ENCODE data around the gene GLDC. TPM values are rescaled to one million over a fixed set of nuclear protein-coding genes. Genes with fewer than 3 reads are reported as not detected.

Gene GLDC
- total RNA-seq, 1 experiment from 2014 or later: 5.1 TPM

- no peak for TF ChIP-seq CTCF (IDR thresholded peaks at IDR 0.05; ENCODE audit: unreplicated experiment)
- CTCF ChIA-PET: no interaction called here
- no peaks in the 10 kb centered on the region for H3K9me3 Mint-ChIP-seq (ENCODE audit: low read depth, unreplicated experiment)
- H3K27me3 Mint-ChIP-seq (ENCODE audit: unreplicated experiment): no peaks in the 10 kb centered on the region
- no peak for DNase-seq
- no TSS peak for BruUV-seq (replicated peaks)
- intact Hi-C loops (cut with micrococcal nuclease; ENCODE audit: unreplicated experiment): loop anchor here (10.0 kb wide), 1 partner anchor 309 kb away; no protein-coding TSS in a partner anchor
- H3K4me3 Mint-ChIP-seq (ENCODE audit: low read depth, unreplicated experiment): peak overlapping the region; percentile 29
- H3K27ac Mint-ChIP-seq (ENCODE audit: unreplicated experiment): peak overlapping the region; percentile 80
- H3K4me1 Mint-ChIP-seq (ENCODE audit: low read depth, unreplicated experiment): peaks cover 21% of the 10 kb centered on the region
- no peaks in the 10 kb centered on the region for H3K36me3 Mint-ChIP-seq (ENCODE audit: insufficient read depth, unreplicated experiment)
Measured at GRCh38 chr9:6664204-6664680, 18.7 kb upstream of the GLDC start.

DNA sequence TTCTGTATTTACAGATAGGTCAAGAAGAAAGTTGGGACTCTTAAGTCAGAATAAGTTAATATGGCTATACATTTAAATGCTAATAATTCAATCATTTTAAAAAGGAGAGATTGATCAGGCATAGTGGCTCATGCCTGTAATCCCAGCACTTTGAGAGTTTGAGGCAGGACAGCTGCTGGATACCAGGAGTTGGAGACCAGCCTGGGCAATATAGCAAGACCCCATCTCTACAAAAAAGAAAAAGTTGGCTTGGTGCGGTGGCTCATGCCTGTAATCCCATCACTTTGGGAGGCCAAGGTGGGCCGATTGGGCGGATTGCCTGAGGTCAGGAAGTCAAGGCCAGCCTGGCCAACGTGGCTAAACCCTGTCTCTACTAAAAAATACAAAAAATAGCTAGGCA, 15.0 kb upstream of the GLDC start:
- no peak overlapping the region for H3K4me3 Mint-ChIP-seq (ENCODE audit: low read depth, unreplicated experiment)
- CTCF ChIA-PET: interaction anchor here (0.7 kb wide), 1 partner anchor 20 kb away, joined by 4 read pairs; no protein-coding TSS in a partner anchor
- peaks cover 17% of the 10 kb centered on the region for H3K4me1 Mint-ChIP-seq (ENCODE audit: low read depth, unreplicated experiment)
- DNase-seq: no peak
- H3K27ac Mint-ChIP-seq (ENCODE audit: unreplicated experiment): no peak overlapping the region
- no peak for TF ChIP-seq CTCF (IDR thresholded peaks at IDR 0.05; ENCODE audit: unreplicated experiment)
- H3K36me3 Mint-ChIP-seq (ENCODE audit: insufficient read depth, unreplicated experiment): no peaks in the 10 kb centered on the region
- no peaks in the 10 kb centered on the region for H3K9me3 Mint-ChIP-seq (ENCODE audit: low read depth, unreplicated experiment)
- no TSS peak for BruUV-seq (replicated peaks)
- no peaks in the 10 kb centered on the region for H3K27me3 Mint-ChIP-seq (ENCODE audit: unreplicated experiment)
- intact Hi-C loops (cut with micrococcal nuclease; ENCODE audit: unreplicated experiment): loop anchor here (10.0 kb wide), 1 partner anchor 306 kb away; no protein-coding TSS in a partner anchor

GRCh38 chr9:6658628-6659353, 13.3 kb upstream of the GLDC start:
- CTCF ChIA-PET: no interaction called here
- Mint-ChIP-seq H3K9me3 (ENCODE audit: low read depth, unreplicated experiment) (no peaks in the 10 kb centered on the region), H3K4me3 (ENCODE audit: low read depth, unreplicated experiment) (no peak overlapping the region), H3K27me3 (ENCODE audit: unreplicated experiment) (no peaks in the 10 kb centered on the region), H3K27ac (ENCODE audit: unreplicated experiment) (no peak overlapping the region), H3K36me3 (ENCODE audit: insufficient read depth, unreplicated experiment) (no peaks in the 10 kb centered on the region), H3K4me1 (ENCODE audit: low read depth, unreplicated experiment) (peaks cover under 1% of the 10 kb centered on the region)
- no peak for TF ChIP-seq CTCF (IDR thresholded peaks at IDR 0.05; ENCODE audit: unreplicated experiment)
- BruUV-seq (replicated peaks): no TSS peak
- intact Hi-C loops (cut with micrococcal nuclease; ENCODE audit: unreplicated experiment): no loop called here
- no peak for DNase-seq

- Mint-ChIP-seq H3K27ac (ENCODE audit: unreplicated experiment) (no peak overlapping the region), H3K4me1 (ENCODE audit: low read depth, unreplicated experiment) (no peaks in the 10 kb centered on the region), H3K9me3 (ENCODE audit: low read depth, unreplicated experiment) (no peaks in the 10 kb centered on the region), H3K27me3 (ENCODE audit: unreplicated experiment) (no peaks in the 10 kb centered on the region), H3K4me3 (ENCODE audit: low read depth, unreplicated experiment) (no peak overlapping the region), H3K36me3 (ENCODE audit: insufficient read depth, unreplicated experiment) (no peaks in the 10 kb centered on the region)
- BruUV-seq (replicated peaks): no TSS peak
- TF ChIP-seq CTCF (IDR thresholded peaks at IDR 0.05; ENCODE audit: unreplicated experiment): no peak
- intact Hi-C loops (cut with micrococcal nuclease; ENCODE audit: unreplicated experiment): no loop called here
- CTCF ChIA-PET: no interaction called here
- no peak for DNase-seq
Measured at GRCh38 chr9:6656614-6657300, 11.2 kb upstream of the GLDC start.
